Measurements from ENCODE around the gene ZNRF3.

ZNRF3 gene

GRCh38 chr22:29044657-29045176 is 161.3 kb downstream of the ZNRF3 start:
- no peak for DNase-seq

GRCh38 chr22:29048822-29049654 is 165.7 kb downstream of the ZNRF3 start:
- DNase-seq = no peak

- DNase-seq = no peak
Measured at GRCh38 chr22:29049655-29050263, 166.4 kb downstream of the ZNRF3 start.

GRCh38 chr22:29050457-29050856 is 167.1 kb downstream of the ZNRF3 start:
- DNase-seq = no peak

GRCh38 chr22:29053048-29053702 is 169.8 kb downstream of the ZNRF3 start:
- DNase-seq = no peak

- no peak for DNase-seq
Measured at GRCh38 chr22:29054251-29054767, 170.9 kb downstream of the ZNRF3 start.

DNA sequence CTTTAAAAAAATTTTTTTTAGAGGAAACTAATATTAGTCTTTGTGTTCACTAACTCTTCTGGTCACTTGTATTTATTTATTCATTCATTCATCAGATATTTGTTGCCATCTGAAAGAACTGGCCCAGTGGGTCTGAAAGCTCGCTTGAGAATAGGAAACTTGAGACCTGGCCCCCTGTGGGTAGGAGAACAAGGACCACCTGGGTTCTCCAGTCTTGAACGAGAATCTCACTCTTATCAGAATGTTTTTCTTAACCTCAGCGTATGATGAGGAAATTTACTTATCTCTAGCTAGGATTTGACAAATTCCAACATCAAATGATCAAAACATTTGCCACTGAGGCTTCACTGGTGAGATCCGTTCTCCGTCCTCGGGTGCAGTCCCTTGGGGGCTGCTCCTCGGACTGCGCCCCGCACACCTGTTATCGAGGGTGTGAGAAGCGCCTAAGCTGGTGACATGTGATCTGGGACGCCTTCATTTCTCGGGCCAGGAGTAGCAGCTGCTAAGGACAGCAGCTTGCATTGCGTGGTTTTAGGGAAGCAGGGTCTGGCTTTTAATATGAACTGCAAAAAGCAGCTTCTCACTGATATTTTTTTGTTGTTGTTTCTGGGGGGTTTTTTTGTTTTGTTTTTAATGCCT is 171.9 kb downstream of the ZNRF3 start:
- no peak for DNase-seq

- no peak for DNase-seq
Measured at GRCh38 chr22:29056472-29056871, 173.1 kb downstream of the ZNRF3 start.

DNA sequence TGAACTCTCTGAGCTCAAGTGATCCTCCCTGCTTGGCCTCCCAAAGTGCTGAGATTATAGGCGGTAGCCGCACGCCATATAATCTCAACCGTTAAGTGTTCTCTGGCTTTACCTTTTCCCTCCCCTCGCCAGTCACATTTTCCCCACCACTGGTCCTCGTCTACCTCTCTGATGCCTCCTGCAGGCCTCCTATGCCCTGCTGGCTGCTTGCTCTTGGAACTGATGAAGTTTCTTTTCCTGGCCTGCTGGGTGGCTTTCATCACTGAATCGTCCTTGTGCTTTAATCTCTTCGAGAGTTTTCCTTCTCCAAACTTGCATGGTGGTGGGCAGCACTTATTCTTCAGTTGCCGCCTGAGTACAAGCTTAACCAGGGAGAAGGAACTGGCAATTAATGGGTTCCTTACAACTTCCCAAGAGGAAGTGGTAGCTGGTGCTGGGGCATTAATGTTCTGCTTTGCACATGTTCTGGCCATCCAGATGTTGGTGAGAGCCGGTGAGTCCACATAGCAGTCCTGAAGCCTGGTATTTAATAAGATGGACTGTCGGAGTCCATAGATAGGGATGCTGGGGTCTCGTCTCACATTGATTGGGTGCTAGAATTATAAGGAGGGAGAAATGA is 177.0 kb downstream of the ZNRF3 start:
- DNase-seq = no peak

- no peak for DNase-seq
Measured at GRCh38 chr22:29060931-29061330, 177.6 kb downstream of the ZNRF3 start.

DNA sequence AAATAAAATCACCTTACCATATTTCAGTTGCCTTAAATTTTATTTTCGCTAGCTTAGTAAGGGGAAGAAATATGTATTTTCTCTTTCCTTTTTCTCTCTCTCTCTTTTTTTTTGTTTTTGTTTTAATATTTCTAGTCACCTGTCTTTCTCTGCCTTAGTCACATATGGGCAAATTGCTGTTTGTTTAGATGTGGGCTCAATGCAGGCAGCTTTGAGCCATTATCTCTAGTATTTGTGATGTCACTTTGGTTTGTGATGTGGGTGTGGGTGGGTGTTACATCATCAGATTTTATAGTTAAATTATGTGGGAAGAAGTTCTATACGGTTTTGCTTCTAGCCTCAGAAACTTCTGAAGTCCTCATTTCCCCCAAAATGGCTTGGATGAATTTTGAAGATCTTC is 178.4 kb downstream of the ZNRF3 start, which contains the start of gene C22orf31:
C22orf31 (minus strand) TSS at position 59 of the 400 bp plus-strand sequence; CDS start at position 20, 39 bp downstream.
- no peak for DNase-seq

DNA sequence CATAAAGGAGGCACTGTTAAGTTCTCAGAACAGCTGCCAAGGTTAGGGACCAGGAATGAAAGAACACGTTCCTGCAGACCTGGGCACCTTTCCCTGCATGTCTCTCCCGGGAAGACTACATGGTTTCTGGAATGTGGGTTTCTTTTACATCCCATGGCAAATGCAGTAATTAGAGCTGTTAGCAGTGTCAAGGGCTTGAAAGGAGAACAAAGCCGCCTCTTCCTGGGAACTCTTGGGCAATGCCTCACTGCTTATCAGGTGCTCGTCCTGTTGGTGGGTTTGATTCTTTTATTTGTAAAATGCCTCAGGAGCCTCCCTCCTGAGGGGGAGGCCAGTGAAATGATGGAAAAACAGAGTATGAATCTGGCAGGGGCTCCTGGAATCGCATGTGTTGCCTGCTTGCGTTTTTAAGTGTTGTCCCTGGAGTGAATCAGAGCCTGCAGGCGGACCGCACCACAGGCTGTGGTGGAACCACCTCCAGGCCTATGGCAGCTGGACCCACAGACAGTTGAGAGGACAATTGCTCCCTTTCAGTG is 179.0 kb downstream of the ZNRF3 start:
- no peak for DNase-seq

DNA sequence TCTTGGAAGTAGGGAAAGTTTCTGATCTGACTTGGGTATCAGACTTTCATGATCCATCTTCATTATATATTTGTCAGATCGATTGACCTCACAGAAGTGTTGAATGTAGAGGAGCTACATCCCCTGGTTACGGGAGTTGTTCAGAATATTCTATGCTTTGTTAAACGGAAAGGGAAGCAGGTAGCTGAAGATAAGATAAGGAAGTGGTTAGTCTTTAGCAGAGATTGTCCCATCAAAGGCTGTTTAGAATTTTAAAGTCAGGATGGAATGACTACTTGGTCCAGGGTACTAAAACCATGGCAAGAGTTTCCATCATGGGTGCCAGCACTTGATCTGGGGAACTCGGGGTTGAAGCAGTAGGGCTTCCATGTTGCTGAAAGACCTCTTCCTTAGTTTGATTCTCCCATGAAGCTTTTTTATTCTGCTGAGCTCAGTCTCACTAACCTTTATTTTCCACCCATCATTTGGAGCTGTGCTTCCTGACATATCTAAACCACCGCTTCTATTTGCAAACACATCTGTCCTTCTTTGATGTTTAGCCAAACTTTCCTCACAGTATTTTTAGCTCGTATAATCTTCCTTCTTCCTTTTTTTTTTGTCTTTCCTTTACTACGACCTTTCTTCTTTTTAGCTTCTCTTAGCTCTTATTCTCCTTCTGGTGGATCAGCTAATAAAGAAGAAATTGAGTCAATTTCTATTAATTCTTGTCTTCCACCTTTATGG is 182.3 kb downstream of the ZNRF3 start:
- DNase-seq = no peak

DNA sequence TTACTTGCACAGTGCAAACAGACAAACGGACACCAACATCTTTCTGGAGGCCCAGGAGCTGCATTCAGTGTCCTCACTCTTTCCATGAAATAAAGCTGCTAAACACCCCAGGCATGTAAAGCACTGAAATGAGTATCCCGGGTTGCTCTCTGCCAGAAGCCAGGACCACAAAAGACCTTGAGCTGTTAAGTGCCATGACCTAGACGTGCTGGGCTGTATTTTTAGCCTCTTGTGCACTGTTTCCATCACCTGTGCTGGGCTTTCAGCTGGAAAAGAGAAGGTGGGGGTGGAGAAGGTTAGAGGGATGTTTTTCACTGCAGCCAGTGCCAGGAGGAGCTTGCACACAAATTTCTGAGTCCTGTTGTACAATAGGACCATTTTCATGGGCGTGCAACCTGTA is 186.1 kb downstream of the ZNRF3 start:
- no peak for DNase-seq

DNA sequence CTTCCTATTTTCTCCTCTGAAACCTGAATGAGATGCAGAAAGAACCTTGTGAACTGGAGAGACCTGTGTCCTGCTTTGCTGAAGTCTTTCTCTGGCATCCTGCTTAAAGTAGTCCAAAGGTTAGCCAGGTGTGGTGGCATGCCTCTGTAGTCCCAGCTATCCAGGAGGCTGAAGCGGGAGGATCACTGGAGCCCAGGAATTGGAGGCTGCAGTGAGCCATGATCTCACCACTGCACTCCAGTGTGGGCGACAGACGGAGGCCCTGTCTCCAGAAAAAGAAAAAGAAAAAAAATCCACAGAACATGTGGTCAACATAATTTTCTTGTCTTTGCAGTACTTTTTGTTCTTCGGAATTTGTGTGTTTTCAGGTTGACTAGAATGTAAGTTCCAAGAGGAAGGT is 187.1 kb downstream of the ZNRF3 start:
- no peak for DNase-seq

GRCh38 chr22:29071261-29072045 is 188.1 kb downstream of the ZNRF3 start:
- peak; percentile 29 to 56 for DNase-seq

- DNase-seq = peak; percentile 81 to 90
Measured at GRCh38 chr22:29072193-29072978, 189.0 kb downstream of the ZNRF3 start.

DNA sequence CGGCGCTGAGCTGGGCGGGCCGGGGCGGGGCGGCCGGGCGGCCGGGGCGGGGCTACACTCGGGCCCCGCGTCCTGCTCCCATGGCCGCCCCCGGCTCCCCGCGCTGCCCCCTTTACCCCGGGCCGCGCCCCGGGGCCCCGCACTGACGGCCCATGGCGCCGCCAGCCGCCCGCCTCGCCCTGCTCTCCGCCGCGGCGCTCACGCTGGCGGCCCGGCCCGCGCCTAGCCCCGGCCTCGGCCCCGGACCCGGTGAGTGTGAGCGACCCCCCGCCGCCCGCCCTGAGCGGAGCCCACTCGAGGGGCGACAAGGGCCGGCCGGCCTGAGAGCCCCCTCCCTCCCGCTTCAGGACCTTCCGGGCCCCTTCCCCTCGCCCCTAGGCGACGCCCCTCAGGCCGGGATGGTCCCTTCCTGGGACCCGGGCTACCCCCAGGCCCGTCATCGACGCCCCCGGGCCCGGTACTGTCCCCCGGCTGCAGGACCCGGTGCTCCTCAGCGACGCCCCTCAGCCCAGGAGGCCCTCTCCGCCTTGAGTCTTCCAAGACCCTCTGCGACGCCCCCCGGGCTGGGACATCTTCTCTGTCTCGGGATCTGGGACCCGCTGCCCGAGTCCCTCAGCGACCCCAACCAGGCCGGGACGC is 189.7 kb downstream of the ZNRF3 start, which contains the start of gene KREMEN1:
KREMEN1 (plus strand) TSS at position 57 of the 639 bp plus-strand sequence; CDS start at position 153, 96 bp downstream.
- no peak for DNase-seq
